ENCODE data around the gene EZR.

- no peak for TF ChIP-seq CTCF (IDR thresholded peaks at IDR 0.05)
- no peak for TF ChIP-seq POLR2A (IDR thresholded peaks at IDR 0.05)
Observed at GRCh38 chr6:158789115-158789917, 29.9 kb downstream of the EZR start.
